A673 (cell line): ENCODE data around the gene KBTBD13. TPM values are rescaled to one million over a fixed set of nuclear protein-coding genes. Genes with fewer than 3 reads are reported as not detected.

ENCODE experiments used
- BruUV-seq: library from RNA; stranded (reverse); fragments of 400-500 nt; replicated peaks from 2 replicates; lab custom pipeline; 2021; lab: Mats Ljungman, UMichigan
- CTCF ChIA-PET: fragments of 300-600 bp; sonication (Branson Sonifier 250); formaldehyde crosslinking; loops from one replicate; lab custom pipeline; 2022; ENCODE audit warnings: antibody characterized with exemption; lab: Charles Lee
- POLR2A ChIA-PET: fragments of 300-600 bp; sonication (Branson Sonifier 250); formaldehyde crosslinking; loops from one replicate; lab custom pipeline; 2022; ENCODE audit warnings: antibody characterized with exemption; ENCODE audit not compliant: low non-redundant PET; lab: Charles Lee
- DNase-seq: peaks from one replicate; pipeline ENCODE4 v3.0.0-alpha.2; 2015; ENCODE audit warnings: low spot score
- H3K27ac ChIP-seq: fragments of 200-600 bp; sonication (generic); 2 replicates; pipeline ENCODE4 v1.5.1; 2016; ENCODE audit warnings: mixed run types, low read depth, mild to moderate bottlenecking, mixed read lengths, antibody characterized with exemption, low read length; ENCODE audit not compliant: poor library complexity, severe bottlenecking
- H3K27me3 ChIP-seq: fragments of 200-600 bp; sonication (generic); replicated peaks from 2 replicates; pipeline ENCODE4 v1.6.1; 2017; ENCODE audit warnings: mixed run types, low read depth, mild to moderate bottlenecking, mixed read lengths, antibody characterized with exemption, low read length; ENCODE audit not compliant: insufficient read depth, poor library complexity
- H3K36me3 ChIP-seq: fragments of 200-600 bp; sonication (generic); 2 replicates; pipeline ENCODE4 v1.6.1; 2016; ENCODE audit warnings: mixed run types, mild to moderate bottlenecking, mixed read lengths, antibody characterized with exemption, low read length; ENCODE audit not compliant: insufficient read depth, poor library complexity, severe bottlenecking
- H3K4me1 ChIP-seq: fragments of 200-600 bp; sonication (generic); 2 replicates; pipeline ENCODE4 v1.6.1; 2017; ENCODE audit warnings: mixed run types, mild to moderate bottlenecking, mixed read lengths, antibody characterized with exemption, low read length; ENCODE audit not compliant: insufficient read depth, poor library complexity, severe bottlenecking
- H3K4me3 ChIP-seq: fragments of 200-600 bp; sonication (generic); 2 replicates; pipeline ENCODE4 v1.5.1; 2016; ENCODE audit warnings: low read depth, mixed run types, mild to moderate bottlenecking, mixed read lengths, low read length; ENCODE audit not compliant: poor library complexity, severe bottlenecking
- H3K9me3 ChIP-seq: fragments of 200-600 bp; sonication (generic); 2 replicates; pipeline ENCODE4 v1.6.1; 2016; ENCODE audit warnings: mixed run types, low read depth, mild to moderate bottlenecking, mixed read lengths, antibody characterized with exemption, low read length; ENCODE audit not compliant: poor library complexity, severe bottlenecking
- CTCF ChIP-seq: fragments of 300-800, 200-600 bp; sonication (generic); conservative IDR thresholded peaks from 2 replicates; pipeline ENCODE4 v1.5.1; 2017; ENCODE audit warnings: low read depth, mild to moderate bottlenecking, antibody characterized with exemption, low read length, moderate library complexity, mixed read lengths
- EZH2 ChIP-seq: fragments of 200-600 bp; sonication (generic); IDR thresholded peaks from 2 replicates; pipeline ENCODE4 v1.6.1; 2017; ENCODE audit warnings: borderline replicate concordance, low read depth, mild to moderate bottlenecking, mixed read lengths, antibody characterized with exemption, low read length; ENCODE audit not compliant: poor library complexity, severe bottlenecking
- intact Hi-C: fragments of 100-400 bp; cut with micrococcal nuclease; formaldehyde crosslinking; loops from one replicate; pipeline ENCODE4 v1.10.0; 2022; ENCODE audit not compliant: unreplicated experiment
- total RNA-seq: library from RNA; stranded (reverse); gene quantifications from 2 replicates; pipeline ENCODE4 v1.2.3, GENCODE V29; 2021

The KBTBD13 gene
- total RNA-seq, 1 experiment from 2014 or later = not detected

- CTCF ChIA-PET = interaction anchor here (1.2 to 1.4 kb wide), 2 partner anchors 16 to 69 kb away, joined by 4 to 6 read pairs; no protein-coding TSS in a partner anchor
Measured at GRCh38 chr15:65102912-65103311, 26.4 kb downstream of the KBTBD13 start.

GRCh38 chr15:65105038-65105437 lies 28.5 kb downstream of the KBTBD13 start:
- Histone ChIP-seq H3K27ac (no peak overlapping the region), H3K4me1 (no peaks in the 10 kb centered on the region), H3K27me3 (no peaks in the 10 kb centered on the region), H3K9me3 (no peaks in the 10 kb centered on the region), H3K36me3 (no peaks in the 10 kb centered on the region), H3K4me3 (no peak overlapping the region)
- BruUV-seq = no TSS peak
- TF ChIP-seq CTCF = no peak
- DNase-seq = no peak
- ChIA-PET CTCF (no interaction called here), POLR2A (no interaction called here)
- intact Hi-C loops = no loop called here

More at GRCh38 chr15:65102912-65103311, 26.4 kb downstream of the KBTBD13 start:
- TF ChIP-seq EZH2 = no peak
- TF ChIP-seq CTCF = no peak
- H3K4me3 ChIP-seq = no peak overlapping the region
- H3K4me1 ChIP-seq = no peaks in the 10 kb centered on the region
- POLR2A ChIA-PET = no interaction called here
- no peak for DNase-seq
- BruUV-seq = no TSS peak
- no peaks in the 10 kb centered on the region for H3K9me3 ChIP-seq
- intact Hi-C loops = no loop called here
- H3K27ac ChIP-seq = no peak overlapping the region
- H3K27me3 ChIP-seq = no peaks in the 10 kb centered on the region
- peaks cover 5% of the 10 kb centered on the region for H3K36me3 ChIP-seq

GRCh38 chr15:65106011-65106590 lies 29.6 kb downstream of the KBTBD13 start:
- Histone ChIP-seq H3K27me3 (no peaks in the 10 kb centered on the region), H3K36me3 (no peaks in the 10 kb centered on the region), H3K4me3 (no peak overlapping the region), H3K27ac (no peak overlapping the region), H3K9me3 (no peaks in the 10 kb centered on the region), H3K4me1 (no peaks in the 10 kb centered on the region)
- DNase-seq = no peak
- no TSS peak for BruUV-seq
- CTCF ChIA-PET = no interaction called here
- intact Hi-C loops = no loop called here
- POLR2A ChIA-PET = no interaction called here
- TF ChIP-seq EZH2 (no peak), CTCF (no peak)
